Stimulated activated CD4-positive, alpha-beta T cell treated with anti-CD3 and anti-CD28 coated beads, Interleukin-12 subunit alpha, Interleukin-12 subunit beta, amount 100 ng/mL, for 48 hours (primary cell): ENCODE results near the gene ZNFX1.
"Not testable (repeated sequence)": the region's sequence is repeated elsewhere in the genome, so short reads cannot be mapped to it uniquely, and the experiment has no call there.

Source experiments
- DNase-seq, 3 donors: peaks; one replicate each; pipeline ENCODE4 v3.0.0-alpha.2; 2020; ENCODE audit warnings: low read depth in 2 of 3, low spot score in 1 of 3

The ZNFX1 gene

DNA sequence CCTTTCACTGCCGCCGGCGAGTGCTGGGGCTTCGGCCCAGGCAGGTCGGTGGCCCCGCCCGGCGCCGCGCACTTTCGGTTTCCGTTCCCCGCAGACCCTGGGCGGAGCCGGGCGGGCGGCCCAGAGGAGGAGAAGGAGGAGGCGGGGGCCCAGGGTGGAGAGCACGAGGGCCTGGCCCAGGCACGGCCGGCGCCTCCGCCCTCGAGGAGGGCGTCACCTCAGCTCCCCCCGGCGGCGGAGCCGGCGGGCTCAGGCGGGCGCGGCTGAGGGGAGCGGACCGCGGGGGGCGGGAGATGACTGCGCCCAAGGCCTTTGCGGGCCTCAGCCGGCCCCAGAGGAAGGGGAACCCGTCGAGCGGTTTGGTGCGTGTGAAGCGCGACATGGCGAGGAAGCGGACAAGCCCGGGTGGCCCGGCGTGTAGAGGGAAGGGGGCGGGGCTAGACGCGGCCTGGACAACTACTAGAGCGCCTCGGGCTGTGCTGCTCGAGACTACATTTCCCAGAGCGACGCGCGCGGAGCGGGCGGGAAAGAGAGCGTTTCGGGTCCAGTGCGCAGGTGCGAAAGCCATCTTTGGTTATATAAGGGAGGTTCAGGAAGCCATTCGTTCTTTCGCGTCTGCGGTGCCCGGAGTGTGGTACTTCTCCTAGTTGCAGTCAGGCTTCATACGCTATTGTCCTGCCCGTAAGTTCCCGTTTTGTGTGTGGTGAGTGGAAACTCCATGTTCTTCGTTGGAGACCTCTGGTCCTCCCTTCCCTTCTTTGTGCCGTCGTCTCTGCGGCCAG is at the start of gene ZNFX1:
TSS of gene ZNFX1 (minus strand) at position 22 of the 782 bp plus-strand sequence. CDS start 2,218 bp downstream, outside the sequence.
- DNase-seq: peak; percentile 97 to 99 (median 97)

DNA sequence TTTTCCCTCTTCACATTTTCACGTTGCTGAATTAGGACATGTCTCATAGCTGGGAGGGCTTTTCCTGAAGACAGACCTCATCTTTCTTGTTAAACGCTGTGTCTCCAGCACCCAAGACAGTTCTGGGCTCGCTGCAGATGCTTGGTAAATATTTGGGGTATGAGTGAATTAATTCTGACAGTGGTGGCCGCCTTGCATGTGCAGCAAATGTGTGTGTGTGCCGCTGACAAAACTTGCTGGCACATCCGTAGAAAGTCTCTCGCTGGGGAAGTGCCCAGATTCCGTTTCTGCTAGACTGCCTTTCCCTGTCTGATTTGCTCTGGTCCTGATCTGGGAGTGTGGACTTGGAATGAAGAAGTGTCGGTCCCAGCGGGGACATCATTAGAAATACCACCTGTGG is 48.2 kb upstream of the ZNFX1 start:
- DNase-seq: no peak

DNA sequence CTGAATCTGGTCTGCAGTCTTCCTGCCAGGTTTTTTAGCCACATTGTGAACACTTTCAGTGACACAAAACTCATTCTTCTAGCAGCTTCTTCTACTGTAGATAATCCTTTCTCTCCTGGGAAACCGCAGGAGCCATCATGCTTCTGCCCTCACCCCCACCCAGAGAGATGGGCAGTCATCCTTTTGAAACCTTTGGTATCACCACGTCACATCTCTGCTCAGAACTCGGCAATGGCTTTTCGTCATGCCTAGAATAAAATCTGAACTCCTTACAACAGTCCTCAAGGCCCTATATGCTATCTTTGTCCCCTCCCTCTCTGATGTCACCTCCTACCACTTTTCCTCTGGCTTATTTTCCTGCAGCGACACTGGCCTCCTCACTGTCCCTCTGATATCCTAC is 46.4 kb upstream of the ZNFX1 start:
- DNase-seq: no peak

DNA sequence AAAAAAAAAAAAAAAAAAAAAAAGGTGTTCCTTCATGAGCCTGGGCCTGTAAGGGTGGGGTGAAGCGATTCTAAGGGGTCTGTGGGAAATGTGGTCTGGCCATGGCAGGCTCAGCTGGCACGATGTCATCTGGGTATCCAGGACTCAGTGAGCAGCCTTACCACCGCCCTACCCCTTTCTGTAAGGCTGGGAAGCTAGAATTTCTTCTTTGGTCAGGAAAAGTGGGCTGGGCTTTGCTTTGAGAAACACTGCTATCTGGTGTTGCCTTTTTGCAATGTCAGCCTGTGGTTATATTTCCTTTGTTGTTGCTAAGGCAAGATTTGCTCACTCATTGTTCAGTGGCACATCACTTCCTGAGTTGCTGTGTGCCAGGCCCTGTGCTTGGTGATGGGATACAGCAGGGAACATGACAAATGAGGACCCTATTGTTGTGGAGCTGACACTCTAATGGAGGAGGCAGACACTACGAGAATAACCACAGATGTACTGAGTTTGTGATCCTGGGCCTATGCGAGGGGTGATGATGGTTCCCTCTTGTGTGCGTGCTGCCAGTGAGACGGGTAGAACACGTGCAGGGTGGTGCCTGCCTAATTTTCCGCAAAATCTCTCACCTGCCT is 45.9 kb upstream of the ZNFX1 start:
- peak in 1 of 3 donors; percentile 40 for DNase-seq

DNA sequence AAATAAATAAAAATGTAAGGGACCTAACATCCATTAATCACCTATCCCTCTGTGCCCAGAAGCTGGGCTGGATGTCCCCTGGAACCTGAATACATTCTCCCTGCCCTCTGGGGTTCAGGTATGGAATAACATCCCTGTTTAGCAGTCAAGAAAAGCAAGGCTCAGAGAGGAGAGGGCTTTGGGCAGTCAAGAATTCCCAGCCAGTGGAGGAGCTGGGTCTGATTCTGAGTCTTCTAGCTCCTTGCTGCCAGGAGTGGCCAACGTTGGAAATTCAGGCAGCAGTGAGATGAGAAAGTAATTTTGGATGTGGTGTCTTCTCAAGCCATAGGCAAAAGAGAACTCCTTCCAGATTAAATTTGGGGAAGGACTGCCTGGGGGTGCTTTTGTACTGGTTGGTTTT is 42.6 kb upstream of the ZNFX1 start:
- no peak for DNase-seq

DNA sequence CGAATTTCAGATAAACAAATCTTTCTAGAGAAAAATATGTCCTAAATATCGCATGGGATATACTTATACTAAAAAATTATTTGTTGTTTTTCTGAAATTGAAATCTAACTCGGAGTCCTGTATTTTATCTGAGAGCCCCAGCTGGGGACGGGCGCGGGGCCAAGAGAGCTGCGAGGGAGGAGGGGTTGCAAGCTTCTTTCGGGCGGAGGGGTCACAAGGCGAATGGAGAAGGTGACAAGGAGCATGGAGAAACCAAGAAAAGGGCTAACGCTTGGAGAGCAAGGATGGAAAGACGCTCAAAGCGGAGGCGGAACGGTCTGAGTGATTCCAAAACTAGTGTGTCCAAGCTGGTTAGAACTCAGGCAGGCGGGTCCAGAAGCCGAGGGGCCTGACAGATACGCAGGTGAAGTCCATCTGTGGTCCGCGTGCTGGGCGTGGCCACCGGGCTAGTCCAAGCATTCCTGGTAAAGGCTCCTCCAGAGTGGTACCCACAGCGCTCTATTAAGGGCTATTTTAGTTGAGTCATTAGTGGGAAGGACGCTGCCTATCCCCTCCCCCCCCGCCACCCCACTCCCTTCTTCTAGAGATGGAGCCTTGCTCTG is 41.5 kb upstream of the ZNFX1 start:
- no peak for DNase-seq

DNA sequence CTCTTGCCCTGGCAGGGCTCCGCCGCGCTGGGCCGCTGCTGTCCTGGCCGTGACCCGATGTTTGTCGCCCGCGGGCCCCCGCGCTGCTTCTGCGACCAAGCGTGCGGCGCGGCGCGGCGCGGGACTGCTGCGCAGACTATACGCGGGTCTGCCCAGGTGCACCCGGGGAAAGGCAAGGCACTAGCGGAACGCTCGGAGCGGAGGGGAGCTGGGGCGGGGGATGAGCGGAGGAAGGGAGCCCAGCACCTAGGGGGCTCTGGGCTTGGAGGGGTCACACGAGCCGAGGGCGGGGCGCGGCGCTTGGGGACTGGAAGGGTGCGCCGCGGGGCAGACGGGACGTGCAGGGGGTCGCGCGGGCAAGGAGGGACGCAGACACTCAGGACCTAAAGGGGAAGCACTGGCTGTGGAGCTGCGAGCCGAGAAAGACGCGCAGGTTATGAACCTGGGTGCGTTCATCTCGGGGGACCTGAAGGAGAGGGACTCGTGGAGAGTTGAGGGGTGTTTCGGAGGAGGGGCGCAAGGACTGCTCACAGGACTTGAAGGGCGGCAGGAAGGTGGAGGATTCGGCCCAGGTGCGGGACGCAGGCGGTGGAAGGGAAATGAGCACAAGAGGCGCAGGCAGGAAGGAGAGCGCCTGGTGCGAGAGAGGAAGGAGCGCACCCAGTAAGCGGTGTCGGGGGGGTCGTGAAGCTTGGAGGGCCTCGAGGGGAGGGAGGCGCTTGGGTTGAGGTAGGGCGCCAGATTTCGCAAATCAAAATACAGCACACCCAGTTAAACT is 40.8 kb upstream of the ZNFX1 start:
- no peak for DNase-seq

DNA sequence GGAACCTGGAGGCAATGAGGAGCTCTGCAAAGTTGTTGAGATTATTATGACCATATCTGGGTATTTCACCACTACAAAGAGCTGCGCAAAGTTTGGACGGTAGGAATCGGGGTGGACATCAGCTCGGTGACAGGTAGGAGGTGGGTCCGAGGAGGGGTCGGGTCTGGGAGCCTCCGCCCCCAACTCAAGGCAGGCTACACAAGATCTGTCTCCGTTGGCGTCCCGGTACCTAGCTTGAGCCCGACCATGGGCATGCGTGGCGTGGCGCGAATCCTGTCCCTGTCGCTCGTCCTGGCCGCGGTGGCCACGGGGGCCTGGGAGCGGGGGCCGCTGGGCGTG is 40.2 kb upstream of the ZNFX1 start:
- no peak for DNase-seq

DNA sequence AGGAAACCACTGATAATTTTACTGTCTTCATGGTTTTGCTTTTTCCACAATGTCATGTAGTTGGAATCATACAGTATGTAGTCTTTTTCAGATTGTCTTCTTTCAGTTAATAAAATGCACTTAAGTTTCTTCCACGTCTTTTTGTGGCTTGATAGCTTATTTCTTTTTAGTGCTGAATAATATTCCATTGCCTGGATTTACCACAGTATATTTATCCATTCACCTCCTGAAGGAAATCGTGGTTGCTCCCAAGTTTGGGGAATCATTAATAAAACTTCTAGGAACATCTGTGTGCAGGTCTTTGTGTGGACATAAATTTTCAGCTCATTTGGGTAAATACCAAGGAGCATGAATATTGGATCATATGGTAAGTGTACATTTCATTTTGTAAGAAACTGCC is 38.8 kb upstream of the ZNFX1 start:
- DNase-seq: no peak

DNA sequence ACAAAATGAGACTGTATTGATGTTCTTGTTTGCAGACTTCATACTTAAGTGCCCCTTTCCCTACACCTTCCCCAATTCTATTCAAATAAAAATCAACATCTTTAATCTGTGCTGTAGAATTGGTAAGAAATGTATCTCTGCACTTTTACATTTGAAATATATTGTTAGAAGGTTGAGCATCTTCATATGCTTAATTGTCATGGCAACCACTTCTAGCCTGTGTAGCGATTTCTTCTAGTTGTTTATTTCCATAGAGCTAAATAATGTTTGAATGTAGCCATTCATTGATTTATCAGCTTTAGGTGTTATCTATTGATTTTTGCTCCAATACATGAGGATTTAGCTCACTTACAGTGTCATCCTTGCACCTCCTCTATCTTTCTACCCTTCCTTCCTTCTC is 37.7 kb upstream of the ZNFX1 start:
- no peak for DNase-seq

DNA sequence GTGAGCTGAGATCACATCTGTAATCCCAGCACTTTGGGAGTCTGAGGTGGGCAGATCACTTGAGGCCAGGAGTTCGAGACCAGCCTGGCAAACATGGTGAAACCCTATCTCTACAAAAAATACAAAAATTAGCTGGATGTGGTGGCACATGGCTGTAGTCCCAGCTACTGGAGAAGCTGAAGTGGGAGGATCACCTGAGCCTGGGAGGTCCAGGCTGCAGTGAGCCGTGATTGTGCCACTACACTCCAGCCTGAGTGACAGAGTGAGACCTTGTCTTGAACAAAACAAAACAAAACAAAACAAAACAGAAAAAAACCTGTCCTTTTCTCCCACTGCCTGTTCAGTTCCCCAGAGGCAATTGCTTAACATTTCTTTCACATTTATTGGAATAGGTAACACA is 36.2 kb upstream of the ZNFX1 start:
- DNase-seq: not testable (repeated sequence)

DNA sequence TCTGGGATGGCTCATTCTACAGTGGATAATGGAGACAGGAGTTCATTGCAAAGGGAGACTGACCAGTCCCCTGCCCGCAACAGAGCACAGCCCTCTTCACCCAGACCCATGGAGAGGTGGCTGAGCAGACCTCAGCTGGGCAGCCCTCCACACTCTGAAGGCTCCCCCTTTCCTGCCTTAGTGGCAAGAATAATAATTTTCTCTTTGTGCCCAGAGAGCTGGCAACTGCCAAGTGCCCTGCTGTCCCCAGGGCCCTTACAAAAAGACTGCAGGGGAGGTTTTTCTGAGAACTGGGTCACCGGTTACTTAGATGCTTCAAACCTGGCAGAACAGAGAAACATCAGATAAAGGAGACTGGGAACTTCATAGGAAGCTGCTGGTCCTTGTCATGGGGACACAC is 35.4 kb upstream of the ZNFX1 start:
- no peak for DNase-seq

DNA sequence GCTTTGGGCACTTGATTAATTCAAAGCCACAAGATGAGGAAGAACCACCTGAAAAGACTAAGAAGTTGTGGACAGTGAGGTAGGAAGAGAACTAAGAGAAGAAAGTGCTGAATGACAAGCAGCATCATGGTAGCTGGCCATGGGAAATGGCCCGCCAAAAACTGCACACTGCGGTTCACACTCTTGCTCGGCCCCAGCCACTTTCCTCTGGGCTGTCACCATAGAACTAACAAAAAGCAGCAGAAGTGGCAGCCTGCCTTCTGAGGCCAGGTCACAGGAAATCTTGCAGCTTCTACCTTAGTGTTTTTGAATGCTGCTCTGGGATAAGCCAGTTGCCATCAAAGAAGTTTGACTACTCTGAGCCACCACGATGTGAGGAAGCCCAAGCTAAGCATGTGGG is 34.8 kb upstream of the ZNFX1 start:
- DNase-seq: no peak

DNA sequence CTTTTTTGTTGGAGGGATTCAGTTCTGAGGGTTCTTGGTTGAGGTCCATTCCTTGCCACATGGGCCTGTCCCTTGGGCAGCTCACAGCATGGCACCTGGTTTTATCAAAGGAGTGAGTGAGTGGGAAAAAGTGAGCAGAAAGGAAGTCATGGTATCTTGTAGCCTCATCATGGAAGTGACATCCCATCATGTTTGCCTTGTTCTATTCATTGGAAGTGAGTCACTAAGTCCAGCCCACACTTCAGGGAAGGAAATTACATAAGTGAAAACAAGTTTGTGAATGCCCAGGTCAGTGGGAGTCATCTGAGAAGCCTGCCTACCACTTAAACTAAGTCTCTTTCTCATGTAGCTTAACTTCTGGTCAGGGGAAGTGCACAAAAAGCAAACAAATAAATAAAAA is 32.8 kb upstream of the ZNFX1 start:
- no peak for DNase-seq

DNA sequence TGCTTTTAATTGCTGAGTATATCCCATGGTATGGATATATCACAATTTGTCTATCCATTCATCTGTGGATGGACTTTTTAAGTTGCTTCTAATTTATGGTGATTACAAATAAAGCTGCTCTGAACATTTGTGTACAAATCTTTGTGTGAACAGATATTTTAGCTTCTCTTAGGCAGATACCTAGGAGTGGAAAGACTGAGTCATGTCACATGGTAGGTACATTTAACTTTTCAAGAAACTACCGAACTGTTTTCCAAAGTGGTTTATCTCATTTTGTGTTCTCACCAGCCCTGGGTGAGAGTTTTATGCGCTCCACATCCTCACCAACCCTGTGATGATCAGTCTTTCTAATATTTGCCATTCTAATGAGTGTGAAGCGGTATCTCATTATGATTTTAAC is 31.0 kb upstream of the ZNFX1 start:
- DNase-seq: no peak

DNA sequence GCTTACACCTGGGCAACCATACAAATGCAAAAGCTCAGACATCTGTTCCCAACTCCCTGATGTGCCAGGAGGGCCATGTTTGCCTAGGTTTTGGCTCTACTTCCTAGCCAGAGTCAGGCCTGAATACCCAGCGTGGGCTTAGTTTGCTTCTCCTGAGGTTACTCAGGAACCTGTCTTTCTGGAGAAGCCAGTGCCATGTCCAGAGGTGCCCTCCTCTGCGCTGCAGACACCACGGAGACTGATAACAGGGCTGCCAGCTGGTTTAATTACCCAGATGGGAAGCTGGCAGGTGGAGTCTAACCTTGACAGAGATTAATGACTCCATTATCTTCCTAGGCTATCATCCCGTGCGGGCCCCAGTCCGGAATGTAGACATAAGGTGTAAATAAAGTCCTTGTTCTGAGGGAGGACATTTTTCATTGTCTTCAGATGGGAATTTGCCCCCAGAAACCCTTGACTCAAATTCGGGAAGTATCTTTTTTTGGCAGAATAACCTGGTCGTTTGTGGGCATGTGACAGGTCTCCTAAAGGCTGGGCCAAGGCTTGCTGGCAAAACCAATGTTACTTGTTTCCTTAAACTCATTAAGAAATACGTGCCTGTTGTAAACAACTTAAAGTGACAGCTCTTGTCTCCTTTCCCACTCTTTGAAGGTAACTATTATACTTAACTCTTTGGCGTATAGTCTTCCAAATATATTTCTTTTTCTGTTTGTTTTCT is 29.2 kb upstream of the ZNFX1 start:
- DNase-seq: no peak

DNA sequence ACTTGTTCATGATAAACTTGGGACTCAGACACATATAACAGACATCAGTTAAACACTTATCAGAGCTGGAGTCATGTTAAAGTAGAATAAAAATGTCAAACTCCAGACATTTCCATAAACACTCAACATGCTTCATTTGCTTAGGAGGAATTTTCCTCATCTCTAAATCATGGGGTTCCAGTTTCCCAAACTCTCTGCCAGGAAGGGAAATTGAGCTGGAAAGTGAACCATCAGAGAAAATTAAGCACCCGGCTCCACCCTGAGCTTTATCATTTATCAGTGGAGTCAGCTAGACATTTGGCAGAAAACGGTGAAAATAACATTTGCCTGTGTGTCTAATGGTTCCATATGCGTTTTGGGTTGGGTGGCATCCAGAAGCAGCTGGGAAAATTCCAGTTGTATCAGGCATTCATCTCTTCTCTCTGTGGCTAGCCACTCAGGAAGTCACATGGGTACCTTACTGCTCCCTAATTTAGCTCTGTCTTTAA is 25.3 kb upstream of the ZNFX1 start:
- DNase-seq: no peak

DNA sequence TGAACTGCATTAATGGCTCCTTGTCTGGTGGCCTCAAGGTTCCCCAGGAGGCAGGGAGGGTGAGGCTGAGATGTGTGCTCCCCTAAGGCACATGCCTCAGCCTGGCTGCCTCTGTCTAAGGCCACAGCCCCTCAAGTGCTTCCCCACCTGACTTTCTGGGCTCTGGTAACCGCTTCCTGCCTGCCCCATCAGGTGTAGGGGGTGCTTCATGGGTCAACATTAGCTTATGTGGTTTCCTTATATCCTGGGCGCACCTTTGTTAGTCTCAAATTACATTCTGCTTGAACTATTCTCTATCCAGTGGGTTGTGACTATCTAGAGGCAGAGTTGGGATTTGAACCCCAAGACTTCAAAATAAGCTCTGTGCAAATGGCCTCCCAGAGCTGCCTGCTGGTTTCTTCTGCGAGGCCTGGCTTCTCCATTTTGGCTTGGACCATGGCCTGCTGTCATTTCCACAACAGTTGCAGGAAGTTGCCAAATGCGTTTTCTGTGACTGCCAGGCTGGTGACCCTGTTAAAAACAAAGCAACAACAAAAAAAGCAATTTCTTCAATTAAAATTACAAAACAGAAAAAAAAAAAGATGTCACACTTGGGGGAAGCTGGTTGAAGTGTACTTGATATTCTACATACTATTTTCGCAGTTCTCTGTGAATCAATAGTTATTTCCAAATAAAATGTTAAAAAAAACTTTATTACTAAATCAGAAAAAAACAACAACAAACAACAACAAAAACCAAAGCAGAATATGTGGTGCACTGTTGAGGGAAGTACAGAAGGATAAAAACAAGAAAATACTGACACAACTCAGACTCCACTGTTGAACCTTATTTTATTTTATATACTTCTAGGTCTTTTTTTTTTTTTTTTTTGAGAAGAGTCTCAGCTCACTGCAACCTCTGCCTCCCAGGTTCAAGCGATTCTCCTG is 20.0 kb upstream of the ZNFX1 start:
- no peak for DNase-seq

DNA sequence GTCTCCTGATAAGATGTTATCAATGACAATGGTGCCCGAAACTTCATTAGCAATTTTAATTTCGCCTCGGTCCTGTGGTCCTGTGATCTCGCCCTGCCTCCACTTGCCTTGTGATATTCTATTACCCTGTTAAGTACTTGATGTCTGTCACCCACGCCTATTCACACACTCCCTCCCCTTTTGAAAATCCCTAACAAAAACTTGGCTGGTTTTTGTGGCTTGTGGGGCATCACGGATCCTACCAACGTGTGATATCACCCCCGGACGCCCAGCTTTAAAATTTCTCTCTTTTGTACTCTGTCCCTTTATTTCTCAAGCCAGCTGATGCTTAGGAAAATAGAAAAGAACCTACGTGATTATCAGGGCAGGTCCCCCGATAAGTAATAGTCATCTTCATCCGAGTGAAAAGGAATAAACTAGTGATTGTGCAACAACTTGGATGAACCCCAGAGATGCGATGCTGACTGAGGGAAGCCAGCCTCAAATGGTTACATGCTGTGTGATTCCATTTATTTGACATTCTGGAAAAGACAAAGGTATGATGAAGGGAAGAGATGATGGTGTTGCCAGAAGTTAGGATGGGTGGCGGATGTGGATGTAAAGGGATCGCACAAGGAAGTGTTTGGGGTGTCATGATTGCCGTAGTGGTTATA is 16.3 kb upstream of the ZNFX1 start:
- not testable (repeated sequence) for DNase-seq
